KBM-7 (cell line): ENCODE results near the gene SCAMP4.

Experiments
- DNase-seq: peaks from one replicate; pipeline ENCODE4 v3.0.0-alpha.2; 2015
- in situ Hi-C: fragments of 300-500 bp; cut with MboI; formaldehyde crosslinking; loops from 2 replicates; pipeline ENCODE4 v1.14.3; 2020; ENCODE audit warnings: low sequenced_read_pairs, low pct_unique_long_range_greater_than_20kb, mixed read lengths

Gene SCAMP4

DNA sequence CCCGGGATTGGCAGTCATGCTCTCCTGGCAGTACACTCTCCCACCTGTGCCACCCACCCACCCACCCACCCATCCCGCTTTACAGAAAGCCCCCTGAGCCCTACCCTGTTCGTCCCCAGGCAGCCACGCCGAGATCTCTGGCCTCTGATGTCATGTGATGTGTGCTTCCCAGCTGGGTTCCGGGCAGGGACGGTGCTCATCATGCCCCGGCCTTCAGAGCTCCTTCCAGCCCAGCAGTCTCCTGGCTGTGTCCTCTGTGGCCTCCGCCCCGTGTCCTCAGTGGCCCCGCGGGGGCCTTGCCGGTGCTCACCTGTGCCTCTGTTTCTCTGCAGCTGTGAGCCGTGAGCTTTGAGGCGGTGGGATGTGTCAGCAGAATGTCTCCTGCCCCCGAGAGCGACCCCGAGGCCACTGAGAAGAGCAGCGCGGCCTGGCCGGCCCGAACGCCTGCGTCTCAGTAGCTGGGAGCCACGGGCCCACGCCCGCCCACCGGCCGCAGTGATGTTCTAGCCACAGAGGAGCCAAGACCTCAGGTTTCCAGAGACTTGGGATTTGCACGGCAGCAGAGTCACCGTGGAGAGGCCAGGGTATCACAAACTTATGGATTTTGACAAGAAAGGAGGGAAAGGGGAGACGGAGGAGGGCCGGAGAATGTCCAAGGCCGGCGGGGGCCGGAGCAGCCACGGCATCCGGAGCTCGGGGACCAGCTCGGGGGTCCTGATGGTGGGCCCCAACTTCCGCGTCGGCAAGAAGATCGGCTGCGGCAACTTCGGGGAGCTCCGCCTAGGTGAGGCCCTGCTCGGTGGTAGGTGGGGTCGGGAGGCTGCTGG lies 64.2 kb downstream of the SCAMP4 start:
- DNase-seq = no peak
- in situ Hi-C loops = no loop called here

- no peak for DNase-seq
- in situ Hi-C loops = no loop called here
Observed at GRCh38 chr19:1970003-1970805, 65.0 kb downstream of the SCAMP4 start.

GRCh38 chr19:1970806-1971502 lies 65.8 kb downstream of the SCAMP4 start:
- DNase-seq = no peak
- in situ Hi-C loops = no loop called here

DNA sequence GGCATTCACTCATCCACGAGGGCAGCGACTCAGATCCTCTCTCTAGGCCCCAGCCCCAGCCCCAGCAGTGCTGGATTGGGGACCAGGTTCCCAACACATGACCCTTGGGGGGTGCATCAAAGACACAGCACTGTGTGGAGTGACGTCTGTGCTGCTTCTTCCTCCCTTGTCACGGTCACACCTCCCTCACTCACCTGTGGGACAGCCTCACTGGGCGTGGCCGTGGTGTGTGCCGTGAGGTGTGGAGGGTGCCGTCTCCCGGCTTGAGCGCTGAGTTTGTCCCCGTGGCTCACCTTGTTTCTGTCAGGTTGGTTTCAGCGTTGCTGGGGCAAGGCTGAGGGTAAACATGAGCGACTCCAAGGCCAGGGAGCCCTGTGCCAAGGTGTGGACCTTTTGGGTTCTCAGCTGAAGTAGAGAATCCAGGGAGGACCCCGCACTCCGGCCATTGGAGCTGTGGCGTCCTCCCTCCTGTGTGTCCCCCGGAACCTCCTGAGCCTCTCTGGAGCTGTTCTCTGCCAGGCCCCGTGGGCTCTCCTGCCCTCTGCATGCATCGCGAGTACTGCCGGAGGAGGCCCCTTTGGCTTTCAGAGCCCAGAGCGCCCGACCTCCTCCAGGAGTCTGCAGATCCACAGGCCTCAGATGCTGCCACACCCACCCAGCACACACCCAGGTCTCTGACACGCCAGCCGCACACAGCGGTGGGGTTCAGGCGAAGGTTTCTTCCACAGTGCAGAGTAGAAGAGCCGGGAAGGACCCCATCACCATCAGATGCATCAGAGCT lies 69.4 kb downstream of the SCAMP4 start:
- DNase-seq = no peak
- in situ Hi-C loops = no loop called here

DNA sequence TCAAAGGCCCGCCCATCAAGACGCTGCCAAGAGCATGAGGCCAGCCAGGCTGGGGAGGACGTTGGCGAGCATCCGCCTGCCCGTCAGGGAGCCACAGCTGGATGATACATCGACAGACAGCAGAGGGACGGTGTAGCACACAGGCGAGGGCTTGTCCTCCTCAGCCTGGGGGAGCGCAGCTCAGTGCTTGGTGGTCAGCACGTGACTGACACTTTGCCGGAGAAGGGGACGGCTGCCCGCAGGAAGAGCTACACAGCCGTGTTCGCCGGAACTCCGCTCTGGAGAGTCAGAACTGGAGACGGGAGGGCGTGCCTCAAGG lies 69.9 kb downstream of the SCAMP4 start:
- in situ Hi-C loops = no loop called here

More for the DNA sequence above, 69.9 kb downstream of the SCAMP4 start:
- DNase-seq = no peak
